HG03280 (cell line): ENCODE measurements around the gene OLFML1.
A peak's percentile ranks its signal among the peaks of the same experiment; 100 is the strongest.

ENCODE experiments used
- ATAC-seq: cut with Tn5 transposase; IDR thresholded peaks from one replicate; pipeline ENCODE4 v1.9.1; 2021; ENCODE audit warnings: mild to moderate bottlenecking, moderate library complexity; ENCODE audit not compliant: unreplicated experiment

Gene OLFML1

GRCh38 chr11:7473717-7474116, 11.6 kb upstream of the OLFML1 start:
- ATAC-seq, result no peak

DNA sequence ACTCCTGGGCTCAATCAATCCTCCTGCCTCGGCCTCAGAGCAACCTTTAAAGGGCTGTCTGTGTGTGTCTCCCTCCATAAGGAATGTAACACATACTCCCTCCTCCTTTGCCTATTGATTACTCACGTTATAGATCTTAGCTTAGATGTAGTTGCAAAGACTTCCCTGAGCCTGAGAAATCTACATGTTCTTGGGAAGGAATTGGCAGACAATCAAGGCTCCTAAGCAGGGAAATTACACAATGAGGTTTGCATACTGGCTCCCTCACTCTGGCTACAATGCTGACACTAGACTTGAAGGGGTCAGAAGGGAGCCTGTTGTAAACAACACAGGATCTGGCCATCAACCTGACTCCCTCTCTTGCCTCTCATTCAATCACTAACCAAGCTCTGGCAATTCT, 5.2 kb upstream of the OLFML1 start:
- ATAC-seq, result no peak

DNA sequence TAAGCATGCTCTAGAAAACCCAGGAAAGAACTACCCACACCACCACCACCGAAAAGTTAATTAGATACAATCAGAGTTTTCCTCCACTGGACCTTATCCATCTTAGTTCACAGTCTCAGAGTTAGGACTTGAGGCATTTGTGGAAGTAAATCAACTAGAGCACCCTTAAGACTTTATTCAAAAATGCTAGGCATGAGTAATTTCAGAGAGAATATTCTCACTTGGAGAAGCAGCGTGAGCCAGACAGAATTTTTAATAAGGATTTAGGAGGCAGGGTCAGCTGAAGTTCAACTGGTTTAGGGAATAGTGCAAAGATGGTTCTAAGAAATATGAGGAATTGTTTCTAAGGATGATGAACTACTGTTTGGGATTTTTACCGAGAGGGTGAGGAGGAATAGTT, 1.2 kb upstream of the OLFML1 start:
- no peak for ATAC-seq

- ATAC-seq, result no peak
Observed at GRCh38 chr11:7484645-7485044, 661 bp upstream of the OLFML1 start.

DNA sequence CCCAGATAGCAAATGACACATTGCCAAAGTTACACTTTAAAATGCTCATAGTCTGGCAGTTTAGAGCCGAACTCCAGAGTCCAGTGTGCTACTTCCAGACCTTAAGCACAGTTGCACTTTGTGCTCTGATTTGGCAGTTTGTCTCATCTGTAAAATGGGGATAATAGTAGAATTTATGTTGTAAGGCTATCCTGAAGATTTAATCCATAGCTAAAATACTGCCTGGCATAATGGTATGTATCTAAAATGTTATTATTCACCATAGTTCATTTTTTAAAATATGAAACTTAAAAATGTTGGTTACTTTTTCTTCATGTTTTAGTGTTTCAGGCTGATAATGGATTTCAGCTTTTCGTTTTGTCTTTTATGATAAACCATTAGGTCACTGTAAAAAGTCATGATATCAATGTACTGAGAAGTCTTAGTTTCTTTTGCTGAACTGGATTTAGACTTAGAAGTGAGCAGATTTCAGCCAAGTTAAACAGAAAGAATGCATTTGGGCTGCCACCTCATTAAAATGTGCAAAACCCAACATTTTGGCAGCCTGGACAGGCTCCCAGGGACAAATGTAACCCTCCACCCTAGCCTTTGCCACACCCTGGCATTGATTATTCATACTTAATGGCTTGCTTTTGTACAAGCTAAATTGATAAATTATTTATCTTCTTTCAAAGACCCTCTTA, 933 bp downstream of the OLFML1 start:
- ATAC-seq, result no peak

GRCh38 chr11:7486781-7487140, 1.5 kb downstream of the OLFML1 start:
- ATAC-seq, result no peak

DNA sequence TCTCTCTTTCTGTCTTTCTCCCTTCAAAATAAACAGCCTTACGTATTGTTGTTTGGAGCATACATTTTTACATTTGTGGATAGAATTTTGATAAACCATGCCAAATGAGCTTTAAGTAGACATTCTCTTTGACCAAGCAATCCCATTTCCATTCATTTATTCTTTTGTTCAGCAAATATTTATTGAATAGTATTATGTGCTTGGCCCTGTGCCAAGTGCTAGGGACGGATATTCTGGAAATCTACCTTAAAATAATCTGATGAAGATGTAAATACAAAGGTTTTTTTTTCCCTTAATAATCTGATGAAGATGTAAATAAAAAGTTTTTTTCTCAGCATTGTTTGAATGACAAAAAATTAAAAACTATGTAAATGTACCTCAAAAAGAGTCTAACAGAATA, 2.1 kb downstream of the OLFML1 start:
- no peak for ATAC-seq

DNA sequence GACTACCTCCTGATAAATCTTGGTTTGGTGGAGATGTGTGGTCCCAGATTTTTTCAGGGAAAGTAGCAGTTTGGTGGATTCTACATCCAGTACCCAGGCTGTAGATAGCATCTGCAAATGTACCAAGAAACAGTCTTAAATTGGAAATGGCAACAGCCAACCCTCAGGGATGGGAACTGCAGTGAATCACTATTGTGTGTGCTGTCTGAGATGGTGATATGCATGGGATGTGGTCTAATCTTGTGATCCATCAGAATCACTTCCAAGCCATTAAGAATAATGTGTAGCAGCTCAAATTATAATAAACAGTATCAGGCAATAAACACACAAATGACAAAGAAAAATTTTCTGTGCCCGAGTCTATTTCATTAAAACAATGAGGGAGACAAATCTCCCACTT, 3.4 kb downstream of the OLFML1 start:
- no peak for ATAC-seq

GRCh38 chr11:7489376-7489775, 4.1 kb downstream of the OLFML1 start:
- ATAC-seq, result no peak

DNA sequence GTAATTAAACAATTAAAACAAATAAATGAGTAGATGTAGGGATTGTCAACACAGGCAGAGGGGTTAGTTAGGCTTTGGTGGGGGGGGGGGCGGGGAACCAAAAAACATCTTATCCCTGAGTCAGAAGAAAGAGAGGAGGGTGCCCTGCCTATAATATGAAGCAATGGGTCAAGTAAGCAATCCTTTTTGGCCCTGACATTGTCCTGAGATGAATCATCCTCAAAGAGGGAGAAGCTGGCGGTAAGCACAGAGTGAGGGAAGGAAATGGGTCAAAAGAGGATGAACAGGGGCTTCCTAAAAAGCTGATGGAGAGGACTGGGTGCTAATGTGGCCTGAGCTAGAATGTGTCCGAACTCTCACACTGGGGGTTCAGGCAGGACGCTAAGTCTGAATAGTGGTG, 4.7 kb downstream of the OLFML1 start:
- no peak for ATAC-seq

GRCh38 chr11:7490535-7490934, 5.2 kb downstream of the OLFML1 start:
- ATAC-seq, result no peak

DNA sequence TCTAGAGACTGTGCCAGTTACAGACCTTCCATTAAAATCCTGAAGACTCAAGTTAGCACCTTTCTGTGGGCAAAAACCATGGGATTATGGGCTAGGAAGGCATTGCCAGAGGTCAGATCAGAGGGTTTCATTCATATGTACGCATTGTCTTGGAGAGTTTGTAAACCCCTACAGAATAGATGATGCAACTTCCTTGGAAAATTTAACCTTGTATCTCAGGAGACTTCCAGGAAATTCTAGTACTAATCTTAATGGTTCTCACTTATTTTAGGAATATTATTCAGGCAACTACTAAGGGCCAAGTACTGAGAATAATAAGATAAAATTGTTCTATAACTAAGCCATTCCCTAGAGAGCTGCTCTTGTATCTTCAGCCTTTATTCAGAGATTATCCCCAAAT, 6.9 kb downstream of the OLFML1 start:
- ATAC-seq, result no peak

- no peak for ATAC-seq
Observed at GRCh38 chr11:7493670-7494069, 8.4 kb downstream of the OLFML1 start.

DNA sequence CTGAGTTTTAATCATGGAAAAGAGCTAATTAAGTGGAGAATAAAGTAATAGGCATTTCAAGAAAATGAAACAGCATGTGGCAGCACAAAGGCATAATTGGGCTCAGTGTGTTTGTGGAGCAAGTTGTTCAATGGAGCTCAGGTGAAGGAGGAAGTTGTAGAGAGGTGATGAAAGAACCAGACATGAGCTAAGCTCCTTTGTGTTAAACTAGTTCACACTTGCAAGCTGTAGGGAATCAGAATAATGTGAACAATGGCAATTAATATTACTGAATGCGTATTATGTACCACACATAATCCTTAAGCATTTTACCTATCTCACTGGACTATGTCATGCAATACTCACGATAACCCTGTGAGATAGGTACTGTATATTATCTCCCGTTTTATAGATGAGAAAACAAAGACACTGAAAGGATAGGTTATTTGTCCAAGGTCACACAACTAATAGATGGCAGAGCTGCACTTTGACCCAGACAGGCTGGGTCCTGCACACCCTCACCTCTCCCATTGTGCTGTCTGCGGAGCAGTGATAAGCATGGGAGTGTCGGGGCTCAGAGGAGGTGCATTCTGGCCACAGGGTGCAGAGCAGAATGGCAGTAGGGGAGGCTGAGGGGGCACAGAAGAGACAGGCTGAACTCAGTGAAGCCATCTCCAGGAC, 8.9 kb downstream of the OLFML1 start:
- ATAC-seq, result no peak

DNA sequence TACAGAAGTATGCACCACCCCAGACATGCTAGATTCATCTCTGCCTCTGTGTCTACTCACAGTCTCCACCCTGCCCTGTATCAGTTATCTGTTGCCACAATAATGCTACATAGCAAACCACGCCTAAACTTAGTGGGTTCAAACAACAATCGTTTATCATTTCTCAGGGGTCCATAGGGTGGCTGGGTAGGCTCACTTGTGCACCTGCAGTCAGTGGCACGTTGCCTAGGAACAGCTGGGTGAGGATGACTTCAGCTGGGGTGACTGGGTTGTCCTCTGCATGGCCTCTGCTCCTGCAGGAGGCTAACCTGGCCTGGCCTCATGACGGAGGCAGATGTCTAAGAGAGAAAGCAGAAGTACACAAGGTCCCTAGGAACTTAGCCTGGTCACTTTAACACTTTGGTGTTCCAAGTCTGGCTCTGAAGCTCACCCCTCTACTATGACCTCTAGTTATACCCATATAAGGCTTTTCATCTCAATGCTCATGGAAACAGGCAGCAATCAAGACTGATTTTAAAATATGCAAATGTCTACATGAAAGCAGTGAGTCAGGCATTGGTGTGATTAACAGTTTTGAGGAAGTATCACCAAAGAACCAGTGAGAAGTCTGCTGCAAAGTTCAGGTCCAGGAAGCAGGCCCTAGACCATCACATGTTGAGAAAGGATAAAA, 10.7 kb downstream of the OLFML1 start:
- ATAC-seq, result peak; percentile 88

- no peak for ATAC-seq
Observed at GRCh38 chr11:7498193-7498592, 12.9 kb downstream of the OLFML1 start.

DNA sequence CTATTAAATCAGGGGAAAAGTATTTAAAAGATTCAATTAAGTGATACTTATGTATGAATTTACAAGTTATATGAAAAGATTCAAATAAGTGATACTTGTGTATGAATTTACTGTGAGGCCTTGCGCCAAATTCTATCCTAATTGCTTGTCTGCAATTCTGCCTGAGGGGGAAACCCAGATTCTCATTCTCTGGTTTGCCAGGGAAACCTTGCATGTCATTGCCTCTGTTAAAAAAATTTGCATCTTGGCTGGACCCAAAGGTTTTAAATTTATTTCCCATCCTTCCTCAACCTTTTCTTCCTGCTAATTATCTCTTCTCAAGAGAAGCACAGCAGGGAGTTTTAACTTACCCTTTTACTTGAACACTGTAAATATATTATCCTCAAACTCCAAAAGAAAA, 13.8 kb downstream of the OLFML1 start:
- no peak for ATAC-seq

DNA sequence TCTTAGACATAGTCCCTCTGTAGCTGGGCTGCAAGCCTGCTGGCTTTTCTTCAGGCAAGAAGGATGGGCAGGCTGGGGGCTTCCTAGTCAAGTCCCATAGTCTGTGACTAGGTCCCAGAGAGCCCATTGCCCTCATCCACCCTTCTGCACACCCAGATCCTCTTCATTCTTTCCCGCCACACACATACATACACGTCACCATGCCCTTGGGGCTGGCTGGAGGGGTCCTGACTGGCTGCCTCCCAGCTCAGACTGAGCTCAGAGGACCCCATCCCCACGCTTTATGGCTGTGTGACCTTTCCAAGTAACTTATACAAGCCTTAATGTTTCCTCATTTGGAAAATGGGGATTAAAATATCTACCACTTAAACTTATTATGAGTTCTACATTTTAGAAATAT, 14.9 kb downstream of the OLFML1 start:
- no peak for ATAC-seq

GRCh38 chr11:7501251-7501650, 15.9 kb downstream of the OLFML1 start:
- ATAC-seq, result no peak

DNA sequence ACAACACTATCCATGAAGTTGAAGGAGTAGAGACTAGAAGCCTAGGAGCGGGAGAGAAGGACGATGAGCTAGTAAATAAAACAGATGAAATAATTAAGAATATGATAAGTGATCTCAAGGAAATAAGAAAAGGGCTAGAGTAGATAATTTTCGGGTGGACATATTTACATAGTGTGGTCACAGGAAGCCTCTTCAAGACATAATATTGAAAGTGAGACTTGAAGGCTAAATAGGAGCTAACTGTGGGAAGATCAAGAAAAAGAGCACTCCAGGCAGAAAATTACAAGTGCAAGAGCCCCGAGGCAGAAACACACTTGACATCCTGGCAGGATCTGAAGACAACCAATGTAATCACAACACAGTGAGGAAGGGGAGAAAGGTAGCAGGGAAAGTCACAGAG, 16.6 kb downstream of the OLFML1 start:
- no peak for ATAC-seq

DNA sequence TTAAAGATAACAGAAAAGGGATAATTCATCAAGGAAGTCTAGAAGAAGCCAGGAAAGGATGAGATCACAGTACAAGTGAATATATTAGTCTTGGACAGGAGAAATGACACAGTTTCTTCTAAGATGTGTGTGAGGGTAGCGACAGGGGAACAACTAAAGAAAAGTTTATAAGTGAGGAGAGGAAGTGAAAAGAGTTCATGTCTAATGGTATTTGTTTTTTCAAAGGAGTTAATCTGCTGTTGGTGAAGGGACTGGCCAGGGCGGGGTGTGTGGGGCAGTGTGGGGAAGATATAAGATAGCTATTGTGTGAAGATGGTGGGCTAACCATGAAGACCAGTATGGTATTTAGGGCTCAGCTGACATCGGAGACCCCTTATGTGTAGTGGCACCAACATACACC, 20.9 kb downstream of the OLFML1 start:
- no peak for ATAC-seq

DNA sequence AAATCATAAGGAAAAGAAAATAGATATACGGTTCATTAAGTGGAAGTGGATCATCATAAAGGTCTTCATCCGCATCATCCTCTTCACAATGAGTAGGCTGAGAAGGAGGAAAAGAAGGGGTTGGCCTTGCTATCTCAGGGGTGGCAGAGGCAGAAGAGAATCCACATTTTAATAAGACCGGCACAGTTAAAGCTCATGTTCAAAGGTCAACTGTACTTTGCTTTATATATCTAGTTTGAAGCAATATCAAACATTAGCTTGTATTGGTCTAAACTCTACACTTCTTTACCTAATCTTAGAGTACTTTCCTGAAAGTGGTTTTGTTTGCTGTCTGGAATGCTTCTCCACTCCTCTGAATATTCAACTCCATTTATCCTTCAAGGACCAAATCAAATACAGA, 22.8 kb downstream of the OLFML1 start:
- no peak for ATAC-seq
